H1 (cell line): ENCODE results near the gene FIGNL2. TPM values are rescaled to one million over a fixed set of nuclear protein-coding genes. Genes with fewer than 3 reads are reported as not detected.

Source experiments
- CTCF ChIA-PET: fragments of 300-600 bp; sonication (Branson Sonifier 250); formaldehyde crosslinking; loops from one replicate; lab custom pipeline; 2021; ENCODE audit not compliant: partially characterized antibody; lab: Charles Lee
- POLR2A ChIA-PET: fragments of 300-600 bp; sonication (Branson Sonifier 250); formaldehyde crosslinking; loops from one replicate; lab custom pipeline; 2021; ENCODE audit warnings: inconsistent platforms; ENCODE audit not compliant: partially characterized antibody; lab: Charles Lee
- DNase-seq, 2 experiments: peaks; one replicate each; pipeline versions ENCODE4 v3.0.0 to v3.0.0-alpha.2; 2010 to 2022; ENCODE audit warnings: low spot score in 2 of 2, low read depth in 1 of 2, mixed read lengths in 1 of 2
- FAIRE-seq: peaks from 2 replicates; lab custom pipeline; 2011; peaks lifted over from hg19 to GRCh38; lab: Jason Lieb, UNC
- H2AFZ ChIP-seq: 2 replicates; pipeline ENCODE4 v1.8.1; 2012; ENCODE audit warnings: low read length, inconsistent platforms
- H2AK5ac ChIP-seq: 2 replicates; pipeline ENCODE4 v1.6.1; 2013; ENCODE audit warnings: low read depth, low read length
- H2BK120ac ChIP-seq: replicated peaks from 2 replicates; pipeline ENCODE3; 2013; ENCODE audit warnings: low read depth, low read length, inconsistent platforms
- H2BK12ac ChIP-seq: 2 replicates; pipeline ENCODE4 v1.6.1; 2013; ENCODE audit warnings: low read depth, low read length
- H2BK15ac ChIP-seq: 2 replicates; pipeline ENCODE4 v1.6.1; 2013; ENCODE audit warnings: low read length
- H2BK20ac ChIP-seq: 2 replicates; pipeline ENCODE4 v1.6.1; 2013; ENCODE audit warnings: low read length
- H2BK5ac ChIP-seq: 2 replicates; pipeline ENCODE4 v1.6.1; 2013; ENCODE audit warnings: low read depth, low read length
- H3K14ac ChIP-seq: 2 replicates; pipeline ENCODE4 v1.6.1; 2013; ENCODE audit warnings: inconsistent platforms; ENCODE audit not compliant: insufficient read length
- H3K18ac ChIP-seq: 2 replicates; pipeline ENCODE4 v1.6.1; 2013; ENCODE audit warnings: low read length; ENCODE audit errors: extremely low read depth
- H3K23ac ChIP-seq: 2 replicates; pipeline ENCODE4 v1.6.1; 2013; ENCODE audit warnings: inconsistent platforms; ENCODE audit not compliant: insufficient read length
- H3K23me2 ChIP-seq: 2 replicates; pipeline ENCODE4 v1.6.1; 2013; ENCODE audit warnings: low read depth, low read length
- H3K27ac ChIP-seq: 2 replicates; pipeline ENCODE4 v1.6.1; 2011; ENCODE audit warnings: low read depth, low read length, inconsistent platforms
- H3K27me3 ChIP-seq, 4 experiments: replicated peaks in 1 of 4; 1 replicate in 1 of 4; 2 replicates in 3 of 4; pipeline versions ENCODE4 v1.6.1 to v1.8.1; 2011 to 2013; ENCODE audit warnings: low read length in 3 of 4, mild to moderate bottlenecking in 3 of 4, inconsistent platforms in 2 of 4, mixed read lengths in 2 of 4, moderate library complexity in 1 of 4; ENCODE audit not compliant: control insufficient read depth in 3 of 4, insufficient read depth in 3 of 4; ENCODE audit errors: extremely low read depth in 1 of 4
- H3K36me3 ChIP-seq, 4 experiments: 2 replicates each; pipeline versions ENCODE4 v1.6.1 to v1.8.1; 2011 to 2013; ENCODE audit warnings: mild to moderate bottlenecking in 4 of 4, low read length in 3 of 4, moderate library complexity in 2 of 4, control low read depth in 1 of 4, inconsistent platforms in 1 of 4; ENCODE audit not compliant: insufficient read depth in 4 of 4, control insufficient read depth in 2 of 4
- H3K4ac ChIP-seq: replicated peaks from 2 replicates; pipeline ENCODE3; 2013; ENCODE audit warnings: low read length, low read depth, mixed read lengths, inconsistent platforms; ENCODE audit not compliant: insufficient read length
- H3K4me1 ChIP-seq, 4 experiments: replicated peaks in 1 of 4; 1 replicate in 1 of 4; 2 replicates in 3 of 4; pipeline versions ENCODE4 v1.6.1 to v1.8.1; 2011 to 2013; ENCODE audit warnings: low read length in 3 of 4, inconsistent platforms in 2 of 4, mixed read lengths in 1 of 4; ENCODE audit not compliant: insufficient read depth in 4 of 4, control insufficient read depth in 3 of 4
- H3K4me2 ChIP-seq, 2 experiments: 2 replicates each; pipeline versions ENCODE4 v1.6.1 to v1.8.1; 2011 to 2013; ENCODE audit warnings: low read depth in 2 of 2, low read length in 2 of 2, control low read depth in 1 of 2, inconsistent platforms in 1 of 2, mild to moderate bottlenecking in 1 of 2; ENCODE audit not compliant: insufficient read depth in 1 of 2
- H3K4me3 ChIP-seq, 4 experiments: fragments of 200-600, 300-600 bp in 1 of 4; sonication (generic), shearing (Covaris generic), sonication (Bioruptor Twin) in 1 of 4; 2 replicates each; pipeline versions ENCODE4 v1.5.1 to v1.8.1; 2011 to 2016; ENCODE audit warnings: low read length in 4 of 4, low read depth in 3 of 4, control low read depth in 2 of 4, inconsistent platforms in 2 of 4, mild to moderate bottlenecking in 2 of 4, mixed read lengths in 1 of 4, moderate library complexity in 1 of 4; ENCODE audit not compliant: insufficient read depth in 2 of 4; ENCODE audit errors: extremely low read depth in 1 of 4
- H3K56ac ChIP-seq: replicated peaks from 2 replicates; pipeline ENCODE3; 2013; ENCODE audit warnings: low read depth, mild to moderate bottlenecking, mixed read lengths, low read length, inconsistent platforms; ENCODE audit not compliant: insufficient read length
- H3K79me1 ChIP-seq: 2 replicates; pipeline ENCODE4 v1.6.1; 2013; ENCODE audit warnings: low read depth, low read length, control low read depth
- H3K79me2 ChIP-seq, 2 experiments: 2 replicates each; pipeline versions ENCODE4 v1.6.1 to v1.8.1; 2012 to 2013; ENCODE audit warnings: low read length in 2 of 2, mild to moderate bottlenecking in 2 of 2, inconsistent platforms in 1 of 2; ENCODE audit not compliant: insufficient read depth in 2 of 2, control insufficient read depth in 1 of 2
- H3K9ac ChIP-seq, 4 experiments: replicated peaks in 1 of 4; 1 replicate in 1 of 4; 2 replicates in 3 of 4; pipeline versions ENCODE4 v1.6.1 to v1.8.1; 2011 to 2013; ENCODE audit warnings: low read depth in 3 of 4, low read length in 3 of 4, control low read depth in 2 of 4, mild to moderate bottlenecking in 2 of 4, moderate library complexity in 2 of 4, inconsistent platforms in 1 of 4; ENCODE audit errors: extremely low read depth in 1 of 4
- H3K9me3 ChIP-seq, 2 experiments: 2 replicates each; pipeline versions ENCODE4 v1.6.1 to v1.8.1; 2012 to 2013; ENCODE audit warnings: mild to moderate bottlenecking in 2 of 2, moderate library complexity in 2 of 2, control low read depth in 1 of 2, inconsistent platforms in 1 of 2, low read depth in 1 of 2, low read length in 1 of 2, mixed read lengths in 1 of 2; ENCODE audit not compliant: insufficient read depth in 2 of 2
- H4K20me1 ChIP-seq, 2 experiments: replicated peaks in 1 of 2; 2 replicates each; pipeline versions ENCODE3 to v1.8.1; 2011 to 2013; ENCODE audit warnings: inconsistent platforms in 2 of 2, low read length in 2 of 2, mild to moderate bottlenecking in 1 of 2; ENCODE audit not compliant: insufficient read depth in 2 of 2, control insufficient read depth in 1 of 2
- H4K5ac ChIP-seq: 2 replicates; pipeline ENCODE4 v1.6.1; 2013; ENCODE audit warnings: low read length, low read depth, mixed read lengths, inconsistent platforms; ENCODE audit not compliant: insufficient read length
- H4K8ac ChIP-seq: 2 replicates; pipeline ENCODE4 v1.8.0; 2013; ENCODE audit warnings: mild to moderate bottlenecking, moderate library complexity, low read length, inconsistent platforms; ENCODE audit not compliant: insufficient read depth; ENCODE audit errors: extremely low read depth
- H4K91ac ChIP-seq: replicated peaks from 2 replicates; pipeline ENCODE3; 2013; ENCODE audit warnings: low read length, mixed read lengths, inconsistent platforms; ENCODE audit not compliant: insufficient read length
- CREB1 ChIP-seq: IDR thresholded peaks from 2 replicates; pipeline ENCODE4 v1.6.1; 2012; ENCODE audit warnings: inconsistent platforms
- CTCF ChIP-seq, 3 experiments: IDR thresholded peaks; 1 replicate in 2 of 3; 2 replicates in 1 of 3; pipeline versions ENCODE4 v1.5.1 to v1.6.1; 2011; ENCODE audit warnings: low read length in 3 of 3, mild to moderate bottlenecking in 3 of 3, inconsistent platforms in 2 of 3, low read depth in 1 of 3, moderate library complexity in 1 of 3; ENCODE audit not compliant: insufficient read depth in 1 of 3; ENCODE audit errors: control extremely low read depth in 1 of 3
- GABPA ChIP-seq: IDR thresholded peaks from 2 replicates; pipeline ENCODE4 v1.6.1; 2011; ENCODE audit warnings: mild to moderate bottlenecking, low read length, moderate library complexity, borderline replicate concordance; ENCODE audit not compliant: insufficient read depth
- HDAC6 ChIP-seq: IDR thresholded peaks from one replicate; pipeline ENCODE4 v1.7.1; 2012; ENCODE audit warnings: low read depth, mild to moderate bottlenecking, inconsistent platforms, low read length, moderate library complexity
- KDM5A ChIP-seq: fragments of 200-600 bp; IDR thresholded peaks from 2 replicates; pipeline ENCODE4 v1.7.1; 2012; ENCODE audit warnings: mild to moderate bottlenecking, low read length, inconsistent platforms, mixed read lengths
- RXRA ChIP-seq: IDR thresholded peaks from 2 replicates; pipeline ENCODE4 v1.6.1; 2011; ENCODE audit warnings: low read depth, mild to moderate bottlenecking, low read length, moderate library complexity; ENCODE audit not compliant: insufficient read depth
- SUZ12 ChIP-seq: fragments of 200-600 bp; sonication (generic); IDR thresholded peaks from 2 replicates; pipeline ENCODE4 v1.6.1; 2012; ENCODE audit warnings: mild to moderate bottlenecking, inconsistent platforms, low read length, moderate library complexity, mixed read lengths
- WGBS, 2 experiments: shearing (Covaris generic) in 1 of 2; methylation state at CpG; one replicate each; pipeline versions ENCODE4 v1.1.6 to v1.1.7; 2013 to 2015; ENCODE audit warnings: low lambda C conversion rate in 2 of 2, mixed read lengths in 2 of 2, inconsistent platforms in 1 of 2, low coverage in 1 of 2, missing lambda C conversion rate in 1 of 2; ENCODE audit not compliant: insufficient replicate concordance in 2 of 2, insufficient coverage in 1 of 2, insufficient read length in 1 of 2; ENCODE audit errors: extremely low coverage in 1 of 2, missing lambda C conversion rate in 1 of 2; 5-methylcytosine and 5-hydroxymethylcytosine counted together
- polyA plus RNA-seq, 7 experiments: library from polyadenylated mRNA; depleted of rRNA in 3 of 7; stranded (reverse) in 5 of 7; unstranded in 2 of 7; fragments of >200 nt in 5 of 7; fragments of 200-250 nt in 2 of 7; gene quantifications; 1 replicate in 5 of 7; 2 replicates in 1 of 7; 4 replicates in 1 of 7; pipeline versions ENCODE4 v1.2.1 to v1.2.3, GENCODE V29; 2011 to 2013; ENCODE audit warnings: missing spikeins in 2 of 7, mixed read lengths in 2 of 7
- total RNA-seq: library from RNA; stranded (reverse); fragmentation: NEBNext Ultra II Directional; extraction: Animal tissue kit (Norgen Biotek cat#: 25700); gene quantifications from 2 replicates; pipeline ENCODE4 v1.2.1, GENCODE V29; 2021

Gene FIGNL2
- total and polyA plus RNA-seq, 2 of the 8 experiments (the other 6 are each of a cell fraction or from before 2014, with no cell fraction given): 6.5 to 7.1 TPM

DNA sequence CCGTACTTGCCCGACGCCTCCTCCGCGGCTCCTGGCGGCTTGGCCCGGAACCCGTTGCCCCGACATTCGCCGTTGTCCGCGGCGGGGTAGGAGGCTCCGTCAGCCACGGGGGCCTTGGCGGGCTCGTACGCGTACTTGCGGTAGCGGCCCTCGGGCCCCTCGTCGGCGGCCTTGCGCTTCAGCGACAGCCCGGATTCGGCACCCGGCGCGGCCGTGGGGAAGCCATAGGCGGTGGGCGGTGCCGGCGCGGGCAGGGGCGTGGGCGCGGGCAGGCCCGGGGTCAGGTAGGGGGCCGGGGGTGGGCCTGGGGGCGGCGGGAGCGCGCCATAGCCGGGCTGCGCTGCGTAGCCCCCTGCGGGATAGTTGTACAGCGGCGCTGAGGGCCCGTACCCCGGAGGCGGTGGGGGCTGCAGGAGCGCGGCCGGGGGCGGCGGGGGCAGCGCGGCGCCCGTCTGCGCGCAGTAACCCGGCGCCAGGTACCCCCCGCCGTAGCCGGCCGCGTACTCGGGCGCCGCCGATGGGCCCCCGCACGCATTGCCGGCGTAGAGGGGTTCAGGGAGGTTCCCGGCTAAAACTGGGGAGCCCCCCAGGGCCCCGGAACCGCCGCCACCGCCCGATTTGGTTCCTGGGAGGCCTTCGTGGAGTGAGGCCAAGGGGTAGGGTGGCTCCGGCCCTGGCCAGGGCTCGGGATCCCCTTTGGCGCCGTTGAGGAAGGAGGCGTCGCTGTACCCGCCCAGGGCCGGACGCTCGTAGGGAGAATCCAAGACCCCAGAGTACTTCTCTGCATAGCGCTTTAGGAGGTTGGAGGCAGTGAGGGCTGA is 26.9 kb downstream of the FIGNL2 start:
- peak overlapping the region; percentile 62 for H4K5ac ChIP-seq
- FAIRE-seq: no peak
- 17% methylated on average over 28 of the region's 101 CpGs; no CpG with 5 or more reads in 1 of the 2 experiments for WGBS, 2 experiments
- peaks cover 10% of the 10 kb centered on the region; the same call in 1 of the 2 replicates for H3K23me2 ChIP-seq
- H2AK5ac ChIP-seq: no peak overlapping the region
- H3K4ac ChIP-seq: no peak overlapping the region
- peak overlapping the region; percentile 53 for H4K91ac ChIP-seq
- H3K14ac ChIP-seq: no peak overlapping the region
- peaks cover 0 to 8% of the 10 kb centered on the region in 2 experiments for H4K20me1 ChIP-seq
- H2BK12ac ChIP-seq: no peak overlapping the region
- ChIA-PET CTCF (interaction anchor here (0.7 to 9.0 kb wide), 12 partner anchors 9 to 73 kb away, joined by 3 to 139 read pairs (median 7); no protein-coding TSS in a partner anchor), POLR2A (interaction anchor here (0.8 to 2.9 kb wide), 8 partner anchors 9 to 68 kb away, joined by 3 to 11 read pairs (median 6); no protein-coding TSS in a partner anchor)
- no peak overlapping the region; the same call in 1 of the 2 replicates for H2AFZ ChIP-seq
- peaks cover 0 to 24% (median 20%) of the 10 kb centered on the region in 4 experiments; a peak in 5 of 7 replicates for H3K27me3 ChIP-seq
- peaks cover 0 to 12% (median 8%) of the 10 kb centered on the region in 4 experiments; a peak in 6 of 7 replicates for H3K4me1 ChIP-seq
- no peak overlapping the region for H2BK15ac ChIP-seq
- no peaks in the 10 kb centered on the region; the same call in 1 of the 2 replicates for H3K79me1 ChIP-seq
- H3K4me2 ChIP-seq: peak overlapping the region; percentile 73 to 93
- peak overlapping the region in 3 of 4 experiments; percentile 38 to 76 (median 72); a peak in 5 of 7 replicates for H3K9ac ChIP-seq
- no peaks in the 10 kb centered on the region for H3K9me3 ChIP-seq
- peak overlapping the region; percentile 63 to 80 (median 76) for H3K4me3 ChIP-seq
- peak overlapping the region; percentile 87 for H4K8ac ChIP-seq
- peak overlapping the region; percentile 70; the same call in 1 of the 2 replicates for H3K27ac ChIP-seq
- no peaks in the 10 kb centered on the region; a peak in 1 of 8 replicates for H3K36me3 ChIP-seq
- peak overlapping the region; percentile 83 for H3K18ac ChIP-seq
- no peak overlapping the region for H2BK120ac ChIP-seq
- H2BK20ac ChIP-seq: no peak overlapping the region
- no peak overlapping the region for H3K23ac ChIP-seq
- no peaks in the 10 kb centered on the region for H3K79me2 ChIP-seq
- peak overlapping the region; percentile 20 for H3K56ac ChIP-seq
- DNase-seq: peak in 1 of 2 experiments; percentile 77
- TF ChIP-seq SUZ12 (no peak), HDAC6 (no peak), KDM5A (no peak), GABPA (0 out of 2 replicates have a peak, but pooled peaks have one; percentile 17), RXRA (no peak), CTCF (IDR thresholded peaks at IDR 0.05; ENCODE audit: control extremely low read depth in 1 of 3, insufficient read depth in 1 of 3, low read depth in 1 of 3, low read length in 3 of 3) (peak in 2 of 3 experiments; percentile 20 to 24; a peak in 3 of 4 replicates), CREB1 (0 out of 2 replicates have a peak, but pooled peaks have one; percentile 5)
- H2BK5ac ChIP-seq: peak overlapping the region; percentile 52; the same call in 1 of the 2 replicates
